ENCODE data around the gene TNS4.

DNA sequence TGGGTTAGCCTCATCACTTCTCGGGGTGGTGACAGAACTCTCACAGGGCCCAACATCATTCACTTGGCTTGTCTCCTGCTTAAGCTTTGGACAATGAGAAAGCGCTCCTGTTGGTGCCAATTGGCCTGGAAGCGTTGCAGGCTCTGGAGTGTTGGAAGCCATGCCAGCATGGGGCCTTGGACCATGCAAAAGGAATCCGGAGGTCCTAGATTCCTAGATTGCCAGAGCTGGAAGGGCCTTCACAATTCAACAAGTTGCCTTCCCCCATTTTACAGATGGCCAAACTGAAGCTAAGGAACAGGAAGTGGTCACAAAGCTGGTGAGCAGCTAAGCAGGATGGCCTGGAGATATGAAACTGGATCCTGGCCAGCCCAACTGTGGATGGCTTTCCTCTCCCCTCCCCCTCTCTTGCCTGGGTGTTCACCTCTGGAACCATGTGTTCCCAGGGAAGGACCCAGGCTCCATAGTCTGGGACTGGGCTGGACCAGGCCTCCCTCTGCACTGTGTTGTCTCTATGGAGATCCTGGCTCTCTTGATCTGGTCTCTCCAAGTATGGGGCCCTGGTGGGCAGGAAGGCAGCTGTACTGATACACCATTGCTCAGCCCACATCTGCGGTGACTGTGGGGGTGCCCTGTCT is 64.2 kb downstream of the TNS4 start:
- TF ChIP-seq, protein P1, sequence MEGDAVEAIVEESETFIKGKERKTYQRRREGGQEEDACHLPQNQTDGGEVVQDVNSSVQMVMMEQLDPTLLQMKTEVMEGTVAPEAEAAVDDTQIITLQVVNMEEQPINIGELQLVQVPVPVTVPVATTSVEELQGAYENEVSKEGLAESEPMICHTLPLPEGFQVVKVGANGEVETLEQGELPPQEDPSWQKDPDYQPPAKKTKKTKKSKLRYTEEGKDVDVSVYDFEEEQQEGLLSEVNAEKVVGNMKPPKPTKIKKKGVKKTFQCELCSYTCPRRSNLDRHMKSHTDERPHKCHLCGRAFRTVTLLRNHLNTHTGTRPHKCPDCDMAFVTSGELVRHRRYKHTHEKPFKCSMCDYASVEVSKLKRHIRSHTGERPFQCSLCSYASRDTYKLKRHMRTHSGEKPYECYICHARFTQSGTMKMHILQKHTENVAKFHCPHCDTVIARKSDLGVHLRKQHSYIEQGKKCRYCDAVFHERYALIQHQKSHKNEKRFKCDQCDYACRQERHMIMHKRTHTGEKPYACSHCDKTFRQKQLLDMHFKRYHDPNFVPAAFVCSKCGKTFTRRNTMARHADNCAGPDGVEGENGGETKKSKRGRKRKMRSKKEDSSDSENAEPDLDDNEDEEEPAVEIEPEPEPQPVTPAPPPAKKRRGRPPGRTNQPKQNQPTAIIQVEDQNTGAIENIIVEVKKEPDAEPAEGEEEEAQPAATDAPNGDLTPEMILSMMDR (IDR thresholded peaks at IDR 0.05) = no peak
- no peak for TF ChIP-seq POLR2A (IDR thresholded peaks at IDR 0.05)

All from lower leg skin (tissue), 3 donors.